Epithelial cell of proximal tubule (primary cell): ENCODE data around the gene ZSCAN30. TPM values are rescaled to one million over a fixed set of nuclear protein-coding genes. Genes with fewer than 3 reads are reported as not detected.
"Not testable (repeated sequence)": the region's sequence is repeated elsewhere in the genome, so short reads cannot be mapped to it uniquely, and the experiment has no call there.

Experiments used
- DNase-seq: peaks from one replicate; pipeline ENCODE4 v3.0.0-alpha.2; 2011; ENCODE audit warnings: low read depth
- H3K4me3 ChIP-seq: 2 replicates; pipeline ENCODE4 v1.5.1; 2011; ENCODE audit warnings: low read depth, mild to moderate bottlenecking, low read length
- total RNA-seq: library from RNA; depleted of rRNA; stranded (reverse); fragments of >200 nt; gene quantifications from 2 replicates; pipeline ENCODE4 v1.2.3, GENCODE V29; 2015
- TF ChIP-seq, protein P1 (sequence below): conservative IDR thresholded peaks from 2 replicates; pipeline ENCODE4 v1.5.1; 2012; ENCODE audit warnings: low read depth, mild to moderate bottlenecking, low read length

Gene ZSCAN30
- total RNA-seq, 1 donor from 2014 or later = 5.1 TPM

DNA sequence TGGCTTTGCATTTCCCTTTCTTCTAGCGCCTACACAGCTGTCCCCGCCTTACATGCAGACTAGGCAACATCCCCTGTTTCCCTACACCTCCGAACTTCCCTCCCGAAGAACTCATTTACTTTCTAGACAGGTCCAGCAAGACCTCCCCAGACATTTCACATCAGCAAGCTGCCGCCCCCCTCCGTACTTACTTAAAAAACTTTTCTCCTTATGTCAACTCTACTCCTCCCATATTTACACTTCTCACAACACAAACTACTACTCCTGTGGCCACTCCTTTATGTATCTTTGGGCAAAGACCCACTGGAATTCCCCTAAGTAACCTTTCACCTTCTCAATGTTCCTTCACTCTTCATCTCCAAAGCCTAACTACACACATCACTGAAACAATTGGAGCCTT, 69.6 kb downstream of the ZSCAN30 start:
- no peak overlapping the region for H3K4me3 ChIP-seq
- TF ChIP-seq, protein P1, sequence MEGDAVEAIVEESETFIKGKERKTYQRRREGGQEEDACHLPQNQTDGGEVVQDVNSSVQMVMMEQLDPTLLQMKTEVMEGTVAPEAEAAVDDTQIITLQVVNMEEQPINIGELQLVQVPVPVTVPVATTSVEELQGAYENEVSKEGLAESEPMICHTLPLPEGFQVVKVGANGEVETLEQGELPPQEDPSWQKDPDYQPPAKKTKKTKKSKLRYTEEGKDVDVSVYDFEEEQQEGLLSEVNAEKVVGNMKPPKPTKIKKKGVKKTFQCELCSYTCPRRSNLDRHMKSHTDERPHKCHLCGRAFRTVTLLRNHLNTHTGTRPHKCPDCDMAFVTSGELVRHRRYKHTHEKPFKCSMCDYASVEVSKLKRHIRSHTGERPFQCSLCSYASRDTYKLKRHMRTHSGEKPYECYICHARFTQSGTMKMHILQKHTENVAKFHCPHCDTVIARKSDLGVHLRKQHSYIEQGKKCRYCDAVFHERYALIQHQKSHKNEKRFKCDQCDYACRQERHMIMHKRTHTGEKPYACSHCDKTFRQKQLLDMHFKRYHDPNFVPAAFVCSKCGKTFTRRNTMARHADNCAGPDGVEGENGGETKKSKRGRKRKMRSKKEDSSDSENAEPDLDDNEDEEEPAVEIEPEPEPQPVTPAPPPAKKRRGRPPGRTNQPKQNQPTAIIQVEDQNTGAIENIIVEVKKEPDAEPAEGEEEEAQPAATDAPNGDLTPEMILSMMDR = no peak
- no peak for DNase-seq

DNA sequence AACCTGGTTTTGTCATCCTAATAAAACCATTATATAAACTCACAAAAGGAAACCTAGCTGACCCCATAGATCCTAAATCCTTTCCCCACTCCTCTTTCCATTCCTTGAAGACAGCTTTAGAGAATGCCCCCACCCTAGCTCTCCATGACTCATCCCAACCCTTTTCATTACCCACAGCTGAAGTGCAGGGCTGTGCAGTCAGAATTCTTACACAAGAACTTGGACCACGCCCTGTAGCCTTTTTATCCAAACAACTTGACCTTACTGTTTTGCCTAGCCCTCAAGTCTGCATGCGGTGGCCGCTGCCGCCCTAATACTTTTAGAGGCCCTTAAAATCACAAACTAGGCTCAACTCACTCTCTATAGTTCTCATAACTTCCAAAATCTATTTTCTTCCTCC, 70.7 kb downstream of the ZSCAN30 start:
- H3K4me3 ChIP-seq, DNase-seq: not testable (repeated sequence)

DNA sequence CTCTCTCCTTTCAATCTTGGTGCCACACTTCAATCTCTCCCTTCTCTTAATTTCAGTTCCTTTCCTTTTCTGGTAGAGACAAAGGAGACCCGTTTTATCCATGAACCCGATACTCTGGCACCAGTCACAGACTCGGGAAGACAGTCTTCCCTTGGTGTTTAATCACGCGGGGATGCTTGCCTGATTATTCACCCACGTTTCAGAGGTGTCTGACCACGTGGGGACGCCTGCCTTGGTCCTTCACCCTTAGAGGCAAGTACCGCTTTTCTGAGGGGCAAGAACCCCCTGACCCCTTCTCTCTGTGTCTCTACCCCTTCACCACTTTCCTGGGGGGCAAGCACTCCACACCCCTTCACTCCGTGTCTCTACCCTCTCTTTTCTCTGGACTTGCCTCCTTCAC, 73.4 kb downstream of the ZSCAN30 start:
- not testable (repeated sequence) for H3K4me3 ChIP-seq, DNase-seq

DNA sequence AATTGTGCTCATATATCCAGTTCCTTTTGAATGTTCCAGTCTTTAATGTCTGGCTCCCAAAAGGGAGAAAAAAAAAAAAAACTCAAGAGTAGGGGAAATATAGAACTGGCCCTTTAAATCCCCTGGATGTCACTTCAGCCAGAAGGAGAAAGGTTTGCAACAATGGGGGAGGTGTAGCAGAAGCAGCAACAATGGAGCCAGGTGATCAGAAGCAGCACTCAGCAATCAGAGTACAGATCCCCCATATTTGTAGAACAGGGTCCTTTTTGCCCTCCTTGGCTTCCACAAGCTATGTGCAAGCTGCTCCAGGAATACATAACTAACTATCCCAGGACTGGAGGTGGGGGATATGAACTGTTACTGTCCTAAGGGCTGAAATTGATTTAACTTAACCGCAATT, 75.0 kb downstream of the ZSCAN30 start:
- no peak for DNase-seq
- TF ChIP-seq, protein P1 = no peak

DNA sequence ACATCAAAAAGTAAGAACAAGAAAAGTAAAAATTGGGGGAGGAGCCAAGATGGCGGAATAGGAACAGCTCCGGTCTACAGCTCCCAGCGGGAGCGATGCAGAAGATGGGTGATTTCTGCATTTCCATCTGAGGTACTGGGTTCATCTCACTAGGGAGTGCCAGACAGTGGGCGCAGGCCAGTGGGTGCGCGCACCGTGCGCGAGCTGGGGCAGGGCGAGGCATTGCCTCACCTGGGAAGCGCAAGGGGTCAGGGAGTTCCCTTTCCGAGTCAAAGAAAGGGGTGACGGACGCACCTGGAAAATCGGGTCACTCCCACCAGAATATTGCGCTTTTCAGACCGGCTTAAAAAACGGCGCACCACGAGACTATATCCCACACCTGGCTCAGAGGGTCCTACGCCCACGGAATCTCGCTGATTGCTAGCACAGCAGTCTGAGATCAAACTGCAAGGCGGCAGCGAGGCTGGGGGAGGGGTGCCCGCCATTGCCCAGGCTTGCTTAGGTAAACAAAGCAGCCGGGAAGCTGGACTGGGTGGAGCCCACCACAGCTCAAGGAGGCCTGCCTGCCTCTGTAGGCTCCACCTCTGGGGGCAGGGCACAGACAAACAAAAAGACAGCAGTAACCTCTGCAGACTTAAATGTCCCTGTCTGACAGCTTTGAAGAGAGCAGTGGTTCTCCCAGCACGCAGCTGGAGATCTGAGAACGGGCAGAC, 84.1 kb downstream of the ZSCAN30 start:
- not testable (repeated sequence) for H3K4me3 ChIP-seq, DNase-seq

More for the DNA sequence above, 75.0 kb downstream of the ZSCAN30 start:
- no peak overlapping the region for H3K4me3 ChIP-seq

DNA sequence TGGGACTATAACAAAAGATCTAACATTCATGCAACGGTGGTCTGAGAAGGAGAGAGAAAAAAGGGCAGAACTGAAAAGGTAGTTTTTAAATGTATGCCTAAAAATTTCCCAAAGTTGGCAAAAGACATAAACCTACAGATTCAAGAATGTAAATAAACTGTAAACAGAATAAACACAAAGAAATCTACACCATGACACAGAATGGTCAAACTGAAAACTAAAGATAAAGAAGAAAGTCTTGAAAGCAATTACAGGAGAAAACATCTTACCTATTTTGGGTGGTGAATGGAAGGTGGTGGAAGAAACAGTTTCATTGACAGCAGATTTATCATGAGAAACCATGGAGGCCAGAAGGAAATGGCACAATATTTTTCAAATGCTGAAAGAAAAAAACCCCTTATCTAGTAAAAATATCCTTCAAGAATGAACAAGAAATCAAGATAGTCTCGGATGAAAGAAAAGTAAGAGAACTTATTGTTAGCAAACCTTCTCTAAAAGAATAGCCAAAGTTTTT, 84.8 kb downstream of the ZSCAN30 start:
- DNase-seq = no peak
- no peak overlapping the region for H3K4me3 ChIP-seq
- TF ChIP-seq, protein P1 = no peak

DNA sequence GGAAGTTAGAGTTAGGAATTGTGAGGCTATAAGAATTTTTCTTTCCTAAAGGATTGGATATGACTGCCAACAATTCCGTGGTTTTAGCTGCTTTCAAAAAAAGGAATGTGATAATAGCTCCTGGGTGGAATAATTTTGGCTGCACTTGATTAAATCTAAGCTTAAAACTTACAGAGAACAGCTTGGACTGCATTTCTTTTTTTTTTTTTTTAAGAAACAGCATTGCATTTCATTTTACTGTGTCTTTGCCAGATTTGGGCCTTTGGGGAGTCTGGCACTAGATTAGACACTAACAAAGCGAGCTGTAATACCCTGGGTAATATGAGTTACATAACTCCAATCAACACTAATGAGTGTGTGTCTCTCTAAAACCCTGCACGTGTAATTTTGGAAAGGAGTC, 87.0 kb downstream of the ZSCAN30 start:
- DNase-seq = no peak
- TF ChIP-seq, protein P1 = no peak
- H3K4me3 ChIP-seq = no peak overlapping the region

DNA sequence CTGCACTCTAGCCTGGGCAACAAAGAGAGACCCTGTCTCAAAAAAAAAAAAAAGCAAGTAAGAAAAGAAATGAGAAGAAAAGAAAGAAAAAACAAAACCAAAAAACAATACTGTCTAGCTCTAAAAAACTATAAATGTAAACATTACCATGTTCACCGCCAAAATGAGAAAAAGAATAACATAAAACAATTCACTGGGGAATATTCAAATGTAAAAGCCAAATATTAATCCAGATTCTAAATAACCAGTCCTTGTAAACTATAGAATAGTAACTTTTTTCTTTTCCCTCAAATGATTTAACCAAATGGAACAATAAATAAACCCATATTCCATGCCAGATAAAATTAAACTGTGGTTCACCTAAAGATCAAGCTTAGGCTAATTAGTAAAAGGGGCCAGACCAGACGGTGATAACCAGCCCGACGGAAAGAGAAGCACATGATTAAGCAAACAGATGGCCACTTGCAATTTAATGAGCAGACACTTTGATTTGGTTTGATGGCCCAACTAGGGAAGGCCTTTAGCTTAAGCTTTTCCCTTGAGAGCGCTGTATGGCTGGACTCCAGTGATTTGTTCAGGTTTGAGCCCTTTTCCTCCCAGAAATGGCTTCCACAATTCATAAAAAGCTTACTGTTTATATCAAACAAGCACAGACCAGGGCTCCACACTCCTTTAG, 88.6 kb downstream of the ZSCAN30 start:
- TF ChIP-seq, protein P1 = no peak
- H3K4me3 ChIP-seq = no peak overlapping the region
- DNase-seq = no peak

Other genes with a start within 250 kb of the ZSCAN30 start
- 13.2 and 14.8 TPM in 2 replicates for gene MAPRE2, start 248.8 kb downstream of the ZSCAN30 start, total RNA-seq
- gene ZNF397, start 49.2 kb downstream of the ZSCAN30 start, total RNA-seq = 5.1 and 7.0 TPM in 2 replicates
- 24.0 and 24.7 TPM in 2 replicates for gene ZNF24, start 54.2 kb upstream of the ZSCAN30 start, total RNA-seq
- gene ZNF396, start 87.1 kb upstream of the ZSCAN30 start, total RNA-seq = 0.29 and 0.87 TPM in 2 replicates
- gene INO80C, start 207.7 kb upstream of the ZSCAN30 start, total RNA-seq = 8.3 and 19.0 TPM in 2 replicates